NCI-H460 (cell line): ENCODE measurements around the gene CCDC83. TPM values are rescaled to one million over a fixed set of nuclear protein-coding genes. Genes with fewer than 3 reads are reported as not detected.

Experiments
- DNase-seq: peaks from one replicate; pipeline ENCODE4 v3.0.0-alpha.2; 2016; ENCODE audit warnings: low read depth; ENCODE audit errors: extremely low read depth
- total RNA-seq: library from RNA; depleted of rRNA; stranded (reverse); fragments of >200 nt; shearing (Covaris generic); gene quantifications from 2 replicates; pipeline ENCODE4 v1.2.3, GENCODE V29; 2014; rRNA removed

Gene CCDC83
- total RNA-seq, 1 experiment from 2014 or later = not detected

DNA sequence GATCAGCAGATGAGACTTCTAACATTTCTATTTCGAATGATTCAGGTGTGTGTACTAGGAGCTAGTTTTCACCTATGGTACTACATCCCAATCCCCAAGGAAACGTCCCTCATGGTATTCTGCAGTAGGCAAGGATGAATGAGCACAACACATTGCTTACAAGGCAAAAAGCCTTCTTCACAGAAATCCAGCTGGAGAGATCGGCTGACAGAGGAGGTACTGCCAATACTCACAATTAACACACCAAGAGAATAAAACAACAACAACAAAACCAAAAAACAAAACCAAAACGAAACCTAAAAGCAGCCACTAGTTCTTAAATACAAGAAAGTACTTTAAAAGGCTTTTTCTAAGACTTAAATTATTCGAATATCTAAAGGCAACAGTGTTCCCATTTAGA, 112.3 kb downstream of the CCDC83 start:
- DNase-seq = no peak

Other genes with a start within 250 kb of the CCDC83 start
- 103 and 115 TPM in 2 replicates for gene DLG2, start 228.0 kb upstream of the CCDC83 start, total RNA-seq
- gene TMEM126B, start 226.8 kb upstream of the CCDC83 start, total RNA-seq = 64.2 and 65.0 TPM in 2 replicates
- gene TMEM126A, start 207.4 kb upstream of the CCDC83 start, total RNA-seq = 68.5 and 78.3 TPM in 2 replicates
- 48.1 and 52.0 TPM in 2 replicates for gene CREBZF, start 190.3 kb upstream of the CCDC83 start, total RNA-seq
- not detected in 2 replicates for gene CCDC89, start 169.2 kb upstream of the CCDC83 start, total RNA-seq
- 36.4 and 39.2 TPM in 2 replicates for gene SYTL2, start 44.2 kb upstream of the CCDC83 start, total RNA-seq
- 90.3 TPM in 2 replicates for gene PICALM, start 213.7 kb downstream of the CCDC83 start, total RNA-seq